A549 treated with Hydrocortisone at 1 μM for 4 hours (cell line): ENCODE results near the gene WDR45B. TPM values are rescaled to one million over a fixed set of nuclear protein-coding genes. Genes with fewer than 3 reads are reported as not detected.

ENCODE experiments used
- total RNA-seq: library from RNA; stranded (reverse); fragments of 200-300 nt; extraction: Qiagen RNA extraction; gene quantifications from 5 replicates; pipeline ENCODE4 v1.2.3, GENCODE V29; 2022

The WDR45B gene
- total RNA-seq, result 88.5 to 98.2 TPM (median 90.9 TPM) in 5 replicates

GRCh38 chr17:82648165-82648668, at the start of gene WDR45B:
TSS of gene WDR45B (minus strand) at chr17:82648444. CDS start at chr17:82648340, 104 bp downstream.

Other genes with a start within 250 kb of the WDR45B start
- 11.6 to 14.6 TPM (median 13.0 TPM) in 5 replicates for gene HEXD, start 230.1 kb downstream of the WDR45B start, total RNA-seq
- 20.3 to 25.1 TPM (median 22.9 TPM) in 5 replicates for gene OGFOD3, start 229.9 kb downstream of the WDR45B start, total RNA-seq
- 52.7 to 57.5 TPM (median 53.5 TPM) in 5 replicates for gene CYBC1, start 197.7 kb downstream of the WDR45B start, total RNA-seq
- 45.0 to 58.4 TPM (median 55.4 TPM) in 5 replicates for gene NARF, start 189.7 kb downstream of the WDR45B start, total RNA-seq
- 46.9 to 55.6 TPM (median 53.2 TPM) in 5 replicates for gene FOXK2, start 128.7 kb downstream of the WDR45B start, total RNA-seq
- 15.4 to 18.0 TPM (median 16.2 TPM) in 5 replicates for gene RAB40B, start 50.3 kb upstream of the WDR45B start, total RNA-seq
- gene FN3KRP, start 68.3 kb upstream of the WDR45B start, total RNA-seq, result 65.6 to 74.4 TPM (median 67.8 TPM) in 5 replicates
- gene FN3K, start 87.2 kb upstream of the WDR45B start, total RNA-seq, result 8.3 to 9.5 TPM (median 9.0 TPM) in 5 replicates
- 67.1 to 85.6 TPM (median 73.3 TPM) in 5 replicates for gene TBCD, start 103.6 kb upstream of the WDR45B start, total RNA-seq
- not detected in 5 replicates for gene ZNF750, start 191.6 kb upstream of the WDR45B start, total RNA-seq